ENCODE measurements around the gene ZNF554. TPM values are rescaled to one million over a fixed set of nuclear protein-coding genes. Genes with fewer than 3 reads are reported as not detected.

Gene ZNF554
- 1 to 10 TPM; 5.0 to 8.8 TPM for total RNA-seq
- 1 to 10 TPM; 1.1 to 3.1 TPM for polyA plus RNA-seq
- long read RNA-seq, donor 1, partial matches to known transcripts, result 0 of 4 reads
- long read RNA-seq, donor 1, other reads (novel, unspliced or antisense), result 0 of 4 reads
- long read RNA-seq, donor 2, result 0 reads
- long read RNA-seq, donor 3, full-length matches to known transcripts, result 1 of 1 reads
- long read RNA-seq, donor 3, partial matches to known transcripts, result 0 of 1 reads
- long read RNA-seq, donor 3, other reads (novel, unspliced or antisense), result 0 of 1 reads
- long read RNA-seq, donor 4, result 0 reads
- long read RNA-seq, donor 5, full-length matches to known transcripts, result 5 of 5 reads
- long read RNA-seq, donor 5, partial matches to known transcripts, result 0 of 5 reads
- long read RNA-seq, donor 5, other reads (novel, unspliced or antisense), result 0 of 5 reads

DNA sequence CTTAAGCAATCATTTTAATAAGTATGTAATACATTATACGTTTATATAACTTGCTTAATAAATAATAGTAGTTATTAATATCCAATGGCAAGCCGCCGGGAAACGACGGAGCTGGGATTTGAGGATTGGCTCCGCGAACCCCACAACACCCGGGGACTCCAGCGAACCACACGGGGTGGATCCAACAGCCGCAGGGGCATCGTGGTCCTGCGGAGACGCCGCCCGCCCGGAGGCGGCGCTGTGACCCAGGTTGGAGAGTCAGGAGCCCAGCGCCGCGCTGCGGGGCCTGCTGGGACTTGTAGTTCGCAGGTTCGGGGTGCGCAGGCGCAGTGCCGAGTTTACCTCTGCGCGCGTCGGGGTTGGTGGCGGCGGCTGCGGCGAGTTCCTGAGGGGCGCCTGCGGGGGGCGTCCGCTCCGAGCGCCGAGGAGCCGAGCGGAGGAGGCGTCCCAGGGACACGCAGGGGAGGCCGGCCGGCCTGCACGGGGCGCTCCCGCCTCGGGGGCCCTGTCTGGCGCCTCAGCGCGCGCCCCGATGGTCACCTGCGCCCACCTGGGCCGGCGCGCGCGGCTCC, at the start of gene ZNF554:
TSS of gene ZNF554 (plus strand) at position 329 of the 572 bp plus-strand sequence. CDS start at position 533, 204 bp downstream.
- ATAC-seq (ENCODE audit: insufficient read depth, low FRiP score) (peak; percentile 97), DNase-seq (peak; percentile 96 to 98 (median 98))
- Histone ChIP-seq H3K27me3 (ENCODE audit: control insufficient read depth in 3 of 3, insufficient read depth in 3 of 3, low read length in 2 of 3) (no peaks in the 10 kb centered on the region), H3K9me3 (ENCODE audit: control insufficient read depth in 4 of 4, insufficient read depth in 3 of 4, low read length in 3 of 4) (no peaks in the 10 kb centered on the region), H3K36me3 (ENCODE audit: control insufficient read depth in 4 of 4, insufficient read depth in 4 of 4, low read length in 4 of 4) (peaks cover 0 to 7% (median 3%) of the 10 kb centered on the region in 4 donors), H3K27ac (ENCODE audit: low read depth in 1 of 2, low read length in 1 of 2) (peak within 1 kb of the TSS in 1 of 2 donors; percentile 76), H3K4me3 (peak within 1 kb of the TSS; percentile 78), H3K9ac (ENCODE audit: insufficient read depth in 1 of 2, low read length in 2 of 2) (peak within 1 kb of the TSS; percentile 63 to 67), H3K4me1 (ENCODE audit: control insufficient read depth in 5 of 5, insufficient read depth in 5 of 5, low read length in 5 of 5) (peaks cover 0 to 3% (median 0%) of the 10 kb centered on the region in 5 donors)
- TF ChIP-seq, protein P1, sequence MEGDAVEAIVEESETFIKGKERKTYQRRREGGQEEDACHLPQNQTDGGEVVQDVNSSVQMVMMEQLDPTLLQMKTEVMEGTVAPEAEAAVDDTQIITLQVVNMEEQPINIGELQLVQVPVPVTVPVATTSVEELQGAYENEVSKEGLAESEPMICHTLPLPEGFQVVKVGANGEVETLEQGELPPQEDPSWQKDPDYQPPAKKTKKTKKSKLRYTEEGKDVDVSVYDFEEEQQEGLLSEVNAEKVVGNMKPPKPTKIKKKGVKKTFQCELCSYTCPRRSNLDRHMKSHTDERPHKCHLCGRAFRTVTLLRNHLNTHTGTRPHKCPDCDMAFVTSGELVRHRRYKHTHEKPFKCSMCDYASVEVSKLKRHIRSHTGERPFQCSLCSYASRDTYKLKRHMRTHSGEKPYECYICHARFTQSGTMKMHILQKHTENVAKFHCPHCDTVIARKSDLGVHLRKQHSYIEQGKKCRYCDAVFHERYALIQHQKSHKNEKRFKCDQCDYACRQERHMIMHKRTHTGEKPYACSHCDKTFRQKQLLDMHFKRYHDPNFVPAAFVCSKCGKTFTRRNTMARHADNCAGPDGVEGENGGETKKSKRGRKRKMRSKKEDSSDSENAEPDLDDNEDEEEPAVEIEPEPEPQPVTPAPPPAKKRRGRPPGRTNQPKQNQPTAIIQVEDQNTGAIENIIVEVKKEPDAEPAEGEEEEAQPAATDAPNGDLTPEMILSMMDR (IDR thresholded peaks at IDR 0.05; ENCODE audit: control extremely low read depth, extremely low read depth), result peak; percentile 98
- whole genome bisulfite sequencing, 2 donors, result 0% methylated on average over 41 to 64 of the region's 64 CpGs

DNA sequence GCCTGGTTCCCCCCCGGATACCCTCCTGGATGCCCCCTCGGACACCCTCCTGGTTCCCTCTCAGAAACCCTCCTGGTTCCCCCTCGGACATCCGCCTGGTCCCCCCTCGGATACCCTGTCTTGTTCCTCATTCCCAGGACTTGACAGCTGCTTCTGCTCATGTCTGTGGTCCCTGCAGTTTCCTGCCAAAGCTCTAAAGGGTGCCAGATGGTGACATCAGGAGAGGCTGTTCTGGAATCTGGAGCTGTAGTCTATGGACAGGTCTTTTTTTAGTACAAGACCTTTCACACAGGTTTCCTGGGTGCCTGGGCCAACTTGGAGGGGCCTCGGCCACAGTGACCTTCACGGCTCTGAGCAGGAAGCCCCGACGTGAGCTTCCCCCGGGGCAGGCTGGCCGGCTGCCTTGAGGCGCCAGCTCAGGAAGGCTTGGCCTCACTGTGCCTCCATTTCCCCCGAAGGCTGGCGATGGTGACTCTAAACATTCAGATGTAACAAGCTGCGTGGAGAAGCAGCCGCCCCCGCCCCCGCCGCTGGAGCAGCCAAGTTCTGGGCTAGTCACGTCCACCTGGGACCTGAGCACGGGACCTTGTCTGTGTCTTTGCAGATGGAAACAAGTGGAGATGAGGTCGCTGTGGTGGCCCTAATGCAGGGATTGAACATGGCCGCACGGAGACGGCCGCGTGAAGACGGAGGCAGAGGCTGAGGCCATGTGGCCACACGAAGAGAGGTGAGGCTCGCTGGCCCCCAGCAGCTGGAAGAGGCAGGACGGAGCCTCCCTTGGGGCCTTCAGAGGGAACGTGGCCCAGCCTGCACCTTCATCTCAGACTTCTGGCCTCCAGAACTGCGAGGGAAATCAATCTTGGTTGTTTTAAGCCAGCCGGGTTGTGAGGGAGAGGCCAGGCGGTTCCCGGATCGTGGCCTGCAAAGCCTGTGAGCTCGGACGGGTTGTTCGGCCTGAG, 49.3 kb upstream of the ZNF554 start:
- DNase-seq, result peak; percentile 83 to 92 (median 85)
- H3K9ac ChIP-seq (ENCODE audit: insufficient read depth in 1 of 2, low read length in 2 of 2), result no peak overlapping the region
- peaks cover under 1 to 37% (median 7%) of the 10 kb centered on the region in 4 donors for H3K36me3 ChIP-seq (ENCODE audit: control insufficient read depth in 4 of 4, insufficient read depth in 4 of 4, low read length in 4 of 4)
- ATAC-seq (ENCODE audit: insufficient read depth, low FRiP score), result no peak
- TF ChIP-seq, protein P1 (IDR thresholded peaks at IDR 0.05; ENCODE audit: control extremely low read depth, extremely low read depth), result no peak
- no peak overlapping the region for H3K4me3 ChIP-seq
- WGBS, 2 donors, result 63 to 78% methylated on average over 40 of the region's 40 CpGs
- no peaks in the 10 kb centered on the region for H3K27me3 ChIP-seq (ENCODE audit: control insufficient read depth in 3 of 3, insufficient read depth in 3 of 3, low read length in 2 of 3)
- H3K4me1 ChIP-seq (ENCODE audit: control insufficient read depth in 5 of 5, insufficient read depth in 5 of 5, low read length in 5 of 5), result peaks cover 0 to 13% (median 0%) of the 10 kb centered on the region in 5 donors
- no peaks in the 10 kb centered on the region for H3K9me3 ChIP-seq (ENCODE audit: control insufficient read depth in 4 of 4, insufficient read depth in 3 of 4, low read length in 3 of 4)
- peak overlapping the region in 1 of 2 donors; percentile 74 for H3K27ac ChIP-seq (ENCODE audit: low read depth in 1 of 2, low read length in 1 of 2)

DNA sequence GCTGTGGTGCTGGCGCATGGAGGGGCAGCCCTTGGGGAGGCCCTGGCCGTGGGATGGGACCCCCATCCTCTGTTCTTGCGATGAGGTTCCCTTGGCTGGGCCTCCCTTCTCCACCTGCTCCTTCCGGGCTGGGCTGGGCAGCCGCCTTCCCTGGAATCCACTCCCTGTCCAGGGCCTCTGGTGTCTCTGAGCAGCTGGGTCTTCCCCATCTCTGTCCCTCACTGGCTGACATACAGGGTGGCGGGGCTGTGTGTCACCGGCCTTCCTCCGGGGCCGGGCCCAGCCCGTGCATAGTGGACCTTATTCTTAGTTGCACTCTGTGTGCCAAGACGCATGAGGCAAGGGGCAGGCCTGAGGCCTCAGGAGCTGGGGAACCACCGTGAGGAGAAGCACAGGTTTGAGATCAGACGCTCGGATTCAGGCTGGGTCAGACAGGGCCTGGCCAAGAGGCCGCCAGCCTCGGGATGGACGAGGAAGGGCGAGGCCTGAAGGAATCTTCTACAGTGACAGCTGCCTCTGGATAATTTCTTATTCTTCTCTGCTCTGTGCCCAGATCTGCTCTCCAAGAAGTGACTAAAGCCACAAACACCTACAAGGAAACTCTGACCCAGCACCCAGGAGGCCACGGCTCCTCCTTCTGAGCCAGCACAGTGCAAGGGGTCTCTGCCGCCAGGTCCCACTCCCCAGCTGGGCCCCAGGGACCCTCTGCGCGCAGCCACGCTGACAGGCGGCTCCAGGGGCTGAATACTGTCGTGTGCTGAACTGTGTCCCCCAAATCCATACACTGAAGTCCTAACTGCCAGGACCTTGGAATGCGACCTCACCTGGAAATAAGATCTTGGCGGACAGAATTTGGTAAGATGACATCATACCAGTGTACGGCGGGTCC, 47.6 kb upstream of the ZNF554 start:
- H3K4me3 ChIP-seq, result no peak overlapping the region
- H3K4me1 ChIP-seq (ENCODE audit: control insufficient read depth in 5 of 5, insufficient read depth in 5 of 5, low read length in 5 of 5), result peaks cover 0 to 13% (median 0%) of the 10 kb centered on the region in 5 donors
- WGBS, 2 donors, result 86 to 89% methylated on average over 29 of the region's 29 CpGs
- ATAC-seq (ENCODE audit: insufficient read depth, low FRiP score) (no peak), DNase-seq (no peak)
- H3K27ac ChIP-seq (ENCODE audit: low read depth in 1 of 2, low read length in 1 of 2), result peak overlapping the region in 1 of 2 donors; percentile 58
- TF ChIP-seq, protein P1 (IDR thresholded peaks at IDR 0.05; ENCODE audit: control extremely low read depth, extremely low read depth), result no peak
- no peaks in the 10 kb centered on the region for H3K27me3 ChIP-seq (ENCODE audit: control insufficient read depth in 3 of 3, insufficient read depth in 3 of 3, low read length in 2 of 3)
- H3K36me3 ChIP-seq (ENCODE audit: control insufficient read depth in 4 of 4, insufficient read depth in 4 of 4, low read length in 4 of 4), result peaks cover 0 to 25% (median 6%) of the 10 kb centered on the region in 4 donors
- H3K9ac ChIP-seq (ENCODE audit: insufficient read depth in 1 of 2, low read length in 2 of 2), result no peak overlapping the region
- H3K9me3 ChIP-seq (ENCODE audit: control insufficient read depth in 4 of 4, insufficient read depth in 3 of 4, low read length in 3 of 4), result no peaks in the 10 kb centered on the region

Data from lung (tissue), 16 donors.